GM19455 (cell line): ENCODE measurements around the gene INF2.

Source experiments
- ATAC-seq: cut with Tn5 transposase; IDR thresholded peaks from one replicate; pipeline ENCODE4 v1.9.1; 2021; ENCODE audit not compliant: unreplicated experiment

Gene INF2

GRCh38 chr14:104732931-104733681, 43.7 kb downstream of the INF2 start:
- no peak for ATAC-seq

- no peak for ATAC-seq
Observed at GRCh38 chr14:104734051-104734587, 44.7 kb downstream of the INF2 start.

GRCh38 chr14:104734601-104734990, 45.2 kb downstream of the INF2 start:
- no peak for ATAC-seq

DNA sequence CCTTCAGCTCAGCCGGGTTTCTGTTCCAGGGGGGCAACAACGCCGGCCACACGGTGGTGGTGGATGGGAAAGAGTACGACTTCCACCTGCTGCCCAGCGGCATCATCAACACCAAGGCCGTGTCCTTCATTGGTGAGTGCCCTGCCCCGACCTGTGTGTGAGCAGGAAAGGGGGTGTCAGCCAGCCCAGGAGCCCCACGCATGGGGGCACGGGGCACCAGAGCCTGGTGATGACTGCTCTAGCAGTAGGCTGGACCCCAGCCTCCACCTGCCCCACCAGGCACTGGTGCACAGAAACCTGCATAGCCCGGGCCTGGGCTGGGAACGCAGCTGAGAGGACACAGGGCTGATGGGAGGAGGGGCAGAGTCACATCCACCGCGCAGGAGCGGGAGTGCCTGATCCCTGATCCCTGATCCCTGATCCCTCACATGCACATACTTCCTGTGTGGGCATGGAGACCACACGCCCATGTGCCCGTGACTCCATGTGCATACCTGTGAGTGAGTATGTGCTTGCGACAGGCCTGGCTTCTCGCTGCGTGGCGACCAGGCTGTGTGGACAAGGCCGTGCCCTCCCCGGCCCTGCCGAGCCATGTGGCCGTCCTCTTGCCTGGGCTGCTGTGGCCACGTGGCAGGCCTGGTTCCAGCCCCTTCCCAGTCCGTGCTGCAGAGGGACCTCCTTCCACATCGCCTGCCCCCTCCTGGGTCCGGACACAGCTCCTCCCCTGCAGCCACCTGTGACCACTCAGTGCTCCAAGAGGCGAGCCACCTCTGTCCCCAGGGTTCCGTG, 45.8 kb downstream of the INF2 start:
- no peak for ATAC-seq

DNA sequence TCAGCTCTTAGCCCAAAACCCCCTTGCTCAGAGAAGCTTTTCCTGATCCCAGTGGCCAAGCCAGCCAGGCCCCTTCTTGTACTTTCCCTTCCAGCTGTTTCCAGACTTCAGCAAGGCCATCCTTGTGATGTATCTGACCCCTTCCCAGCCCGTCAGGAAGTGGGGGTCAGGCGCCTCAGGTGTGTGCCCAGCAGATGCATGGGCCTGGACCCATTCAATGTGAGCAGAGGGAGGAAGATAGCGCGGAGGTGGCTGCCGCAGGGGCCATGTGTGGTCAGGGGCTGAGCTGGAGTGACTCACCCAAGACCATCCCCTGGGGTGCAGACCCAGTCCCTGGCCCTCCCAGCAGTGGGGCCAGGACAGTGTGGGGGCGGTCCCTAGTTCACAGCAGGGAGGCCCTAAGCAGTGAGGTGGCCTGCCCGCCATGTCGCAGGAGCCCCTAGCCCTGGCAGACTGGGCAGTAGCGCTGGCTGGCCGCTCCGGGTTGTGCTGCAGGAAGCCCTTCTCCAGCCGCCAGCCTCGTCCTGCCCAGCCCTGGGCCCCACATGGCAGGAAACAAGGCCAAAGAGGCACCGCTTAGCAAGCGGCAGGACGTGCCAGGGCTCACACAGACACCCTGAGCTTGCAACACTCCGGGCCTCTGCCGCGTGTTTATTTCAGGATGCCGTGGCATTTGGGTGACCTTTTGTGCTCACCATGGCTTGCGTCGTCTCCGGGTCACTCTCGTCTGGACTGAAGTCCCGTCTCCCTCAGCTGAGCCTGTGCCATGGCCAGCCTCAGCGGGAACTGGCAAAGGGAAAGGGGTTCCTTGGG, 46.6 kb downstream of the INF2 start:
- ATAC-seq: no peak

GRCh38 chr14:104738375-104739019, 49.1 kb downstream of the INF2 start:
- ATAC-seq: no peak

DNA sequence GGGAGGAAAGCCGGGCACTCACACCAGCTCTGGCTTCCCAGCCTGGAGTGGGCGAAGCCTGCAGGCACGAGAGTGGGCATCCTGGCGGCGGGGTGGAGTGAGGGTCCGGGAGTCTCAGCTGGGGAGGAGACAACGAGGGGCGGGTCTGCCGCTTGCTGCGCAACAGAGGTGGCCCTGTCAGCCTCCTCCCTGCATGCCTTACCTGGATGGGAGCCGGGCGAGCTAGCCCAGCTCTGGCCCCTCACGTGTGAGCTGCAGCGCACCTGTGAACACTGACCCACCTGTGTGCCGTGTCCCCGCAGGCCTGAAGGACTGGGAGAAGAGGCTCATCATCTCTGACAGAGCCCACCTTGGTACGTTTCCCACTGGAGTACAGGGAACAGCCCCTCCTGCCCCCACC, 49.6 kb downstream of the INF2 start:
- no peak for ATAC-seq

DNA sequence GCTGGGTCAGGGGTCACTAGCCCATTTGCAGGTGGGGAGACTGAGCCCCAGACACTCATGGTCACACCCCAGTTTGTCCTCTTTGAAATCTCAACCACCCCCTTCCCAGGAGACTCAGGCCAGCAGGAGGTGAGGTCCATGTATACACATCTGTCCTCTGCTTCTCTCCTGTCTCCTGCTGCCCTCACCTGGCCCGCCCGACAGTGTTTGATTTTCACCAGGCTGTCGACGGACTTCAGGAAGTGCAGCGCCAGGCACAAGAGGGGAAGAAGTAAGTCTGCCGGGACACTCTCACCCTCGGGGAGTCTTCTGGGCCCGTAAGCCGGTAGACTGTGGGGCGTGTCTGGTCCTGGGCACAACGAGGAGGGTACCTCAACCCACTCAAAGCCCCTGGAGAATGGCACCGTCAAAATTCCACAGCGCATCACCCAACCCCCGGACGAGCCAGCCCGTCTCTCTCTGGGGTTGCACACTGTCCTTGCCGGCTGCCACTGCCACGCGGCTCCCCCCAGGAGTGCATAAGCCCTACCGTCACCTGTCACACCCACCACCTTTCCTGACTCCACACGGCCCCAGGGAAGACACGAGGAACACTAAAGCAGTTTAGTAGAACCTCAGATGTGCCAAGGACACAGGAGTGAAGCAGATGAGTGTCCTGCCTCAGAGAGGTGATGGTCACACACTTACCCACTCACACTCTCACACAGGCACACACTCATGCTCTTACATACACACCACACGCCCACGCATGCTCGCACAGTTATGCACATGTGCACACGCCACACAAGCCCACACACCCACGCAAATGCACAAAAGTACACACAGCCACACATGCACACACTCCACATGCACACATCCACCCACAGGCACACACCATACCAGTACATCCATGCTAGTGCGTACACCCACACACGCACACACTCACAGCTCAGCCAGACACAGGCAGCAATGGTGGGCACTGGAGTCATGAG, 50.4 kb downstream of the INF2 start:
- no peak for ATAC-seq

- no peak for ATAC-seq
Observed at GRCh38 chr14:104741108-104741802, 51.8 kb downstream of the INF2 start.

GRCh38 chr14:104741803-104742251, 52.4 kb downstream of the INF2 start:
- no peak for ATAC-seq

DNA sequence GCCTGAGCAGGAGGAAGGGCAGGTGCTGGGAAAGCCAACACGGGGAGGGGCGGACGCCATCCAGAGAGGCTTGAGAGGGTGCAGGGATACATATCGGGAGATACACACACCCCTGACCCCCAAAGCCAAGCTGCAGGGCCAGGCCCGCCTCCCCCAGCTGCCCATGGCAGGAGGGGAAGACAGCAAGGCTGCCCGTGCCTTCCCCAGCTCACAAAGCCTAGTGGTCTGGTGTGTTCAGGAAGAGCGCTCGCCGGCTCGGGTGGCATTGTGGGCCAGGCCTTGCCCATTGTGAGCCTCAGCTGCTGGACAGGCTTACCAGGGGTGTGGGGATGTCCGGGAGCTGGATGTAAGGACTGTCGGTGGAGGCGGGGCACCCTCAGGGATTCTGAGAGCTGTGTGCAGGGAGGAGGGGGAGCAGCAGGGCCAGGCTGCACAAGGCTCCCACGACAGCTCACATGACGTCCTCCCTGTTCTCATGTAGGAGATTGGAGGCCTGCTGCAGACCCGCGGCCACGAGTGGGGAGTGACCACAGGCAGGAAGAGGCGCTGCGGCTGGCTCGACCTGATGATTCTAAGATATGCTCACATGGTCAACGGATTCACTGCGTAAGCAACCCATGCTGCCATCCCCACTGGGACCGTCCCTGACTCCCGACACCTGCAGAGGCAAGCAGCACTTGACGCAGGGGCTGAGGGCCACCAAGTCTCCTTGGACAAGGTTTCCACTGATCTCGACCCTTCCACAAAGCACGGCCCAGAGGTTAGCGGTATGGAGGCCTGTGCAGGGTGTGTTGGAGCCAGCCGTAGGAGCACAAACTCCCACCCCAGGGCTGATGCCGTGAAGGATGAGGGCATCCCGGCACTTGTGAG, 53.4 kb downstream of the INF2 start:
- ATAC-seq: no peak

- ATAC-seq: no peak
Observed at GRCh38 chr14:104743461-104744380, 54.3 kb downstream of the INF2 start.

DNA sequence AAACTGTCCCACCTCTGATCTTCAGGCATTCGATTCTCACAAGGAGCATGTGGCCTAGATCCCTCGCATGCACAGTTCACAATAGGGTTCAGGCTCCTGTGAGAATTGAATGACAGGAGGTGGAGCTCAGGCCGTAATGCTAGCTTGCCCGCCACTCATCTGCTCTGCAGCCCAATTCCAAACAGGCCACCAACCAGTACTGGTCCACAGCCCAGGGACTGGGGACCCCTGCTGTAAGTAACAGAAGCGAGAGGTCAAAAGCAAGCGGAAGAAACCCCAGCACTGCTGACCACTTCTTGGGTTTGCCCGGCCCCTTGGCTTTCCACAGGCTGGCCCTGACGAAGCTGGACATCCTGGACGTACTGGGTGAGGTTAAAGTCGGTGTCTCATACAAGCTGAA, 55.1 kb downstream of the INF2 start:
- ATAC-seq: no peak

DNA sequence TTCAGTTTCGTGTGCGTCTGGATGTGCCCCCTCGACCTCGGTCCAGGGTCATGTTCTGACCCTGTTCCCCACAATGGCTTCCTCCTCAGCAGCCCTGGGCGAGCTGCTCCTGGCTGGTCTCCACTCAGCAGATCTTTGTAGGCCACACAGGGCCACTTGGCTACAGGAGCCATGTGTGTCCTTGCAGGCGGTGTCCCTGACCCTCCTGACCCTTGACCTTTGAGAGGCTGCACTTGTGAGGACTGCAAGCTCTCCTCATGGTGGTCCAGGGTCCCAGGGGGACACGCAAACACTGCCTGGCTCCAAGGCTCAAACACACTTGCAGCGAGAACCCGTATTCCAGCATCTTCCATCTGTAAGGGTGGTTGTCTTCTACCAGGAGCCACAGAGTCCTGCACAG, 56.0 kb downstream of the INF2 start:
- no peak for ATAC-seq

- no peak for ATAC-seq
Observed at GRCh38 chr14:104746071-104746545, 56.7 kb downstream of the INF2 start.

DNA sequence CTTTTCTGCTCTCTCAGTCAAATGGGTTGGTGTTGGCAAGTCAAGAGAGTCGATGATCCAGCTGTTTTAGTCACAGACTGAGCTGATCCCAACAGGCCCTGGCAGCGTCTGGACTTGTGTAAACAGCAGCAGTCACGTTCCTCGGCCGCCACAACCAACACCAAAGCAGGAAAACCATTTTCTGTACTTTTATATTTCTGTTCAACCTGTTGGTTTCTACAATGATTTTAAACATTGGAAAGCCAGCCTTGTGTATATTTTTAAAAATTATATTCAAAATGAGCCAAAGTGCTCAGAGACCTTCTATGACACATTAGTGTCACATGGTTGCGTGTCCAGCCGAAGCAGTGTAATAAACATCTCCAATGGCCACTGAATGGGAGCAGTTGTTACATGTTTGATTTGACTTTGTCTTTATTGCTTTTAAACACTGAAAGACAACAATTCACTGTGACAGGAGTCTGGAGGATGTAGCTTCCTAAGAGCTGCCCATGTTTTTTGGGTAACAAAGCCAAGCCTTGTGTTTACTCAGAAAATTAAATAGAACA, 57.6 kb downstream of the INF2 start:
- ATAC-seq: no peak

GRCh38 chr14:104747876-104748275, 58.5 kb downstream of the INF2 start:
- ATAC-seq: no peak
